B cell (primary cell): ENCODE data around the gene C20orf204. TPM values are rescaled to one million over a fixed set of nuclear protein-coding genes. Genes with fewer than 3 reads are reported as not detected.

Source experiments
- ATAC-seq: fragments of 200-7000 bp; cut with Tn5 transposase; one replicate; pipeline ENCODE4 v1.10.0; 2021; ENCODE audit warnings: low read depth, mild to moderate bottlenecking, moderate number of reproducible peaks, moderate library complexity
- CTCF ChIA-PET: fragments of 350-600 bp; sonication (Branson Sonifier 250); formaldehyde crosslinking; loops from one replicate; lab custom pipeline; 2021; ENCODE audit warnings: antibody characterized with exemption, inconsistent platforms; lab: Charles Lee
- POLR2A ChIA-PET: fragments of 350-600 bp; sonication (Branson Sonifier 250); formaldehyde crosslinking; loops from one replicate; lab custom pipeline; 2021; ENCODE audit warnings: antibody characterized with exemption; lab: Charles Lee
- DNase-seq: peaks from one replicate; pipeline ENCODE4 v3.0.0; 2013
- H2AFZ ChIP-seq: 2 replicates; pipeline ENCODE4 v1.6.1; 2012; ENCODE audit warnings: mild to moderate bottlenecking, low read depth, low read length; ENCODE audit not compliant: insufficient read depth, poor library complexity, severe bottlenecking
- H3K27ac ChIP-seq, 2 donors: 1 replicate in 1 of 2; 2 replicates in 1 of 2; pipeline ENCODE4 v1.5.1; 2012 to 2013; ENCODE audit warnings: low read length in 2 of 2, mild to moderate bottlenecking in 2 of 2, moderate library complexity in 1 of 2
- H3K27me3 ChIP-seq, 4 experiments: fragments of 200-600 bp in 1 of 4; sonication (generic) in 1 of 4; replicated peaks in 1 of 4; 1 replicate in 2 of 4; 2 replicates in 2 of 4; pipeline versions ENCODE4 v1.6.1 to v1.7.0; 2013 to 2016; ENCODE audit warnings: low read length in 3 of 4, mild to moderate bottlenecking in 2 of 4, mixed read lengths in 1 of 4, moderate library complexity in 1 of 4; ENCODE audit not compliant: insufficient read depth in 4 of 4, control insufficient read depth in 3 of 4; ENCODE audit errors: control extremely low read depth in 1 of 4
- H3K36me3 ChIP-seq, 2 experiments: replicated peaks in 1 of 2; 1 replicate in 1 of 2; 2 replicates in 1 of 2; pipeline versions ENCODE4 v1.6.1 to v1.7.1; 2013; ENCODE audit warnings: low read length in 1 of 2; ENCODE audit not compliant: insufficient read depth in 2 of 2, control insufficient read depth in 1 of 2; ENCODE audit errors: control extremely low read depth in 1 of 2, extremely low read depth in 1 of 2
- H3K4me1 ChIP-seq, 2 donors: fragments of 200-600 bp in 1 of 2; sonication (generic) in 1 of 2; 1 replicate in 1 of 2; 2 replicates in 1 of 2; pipeline versions ENCODE4 v1.5.1 to v1.6.1; 2013 to 2017; ENCODE audit warnings: low read length in 2 of 2; ENCODE audit not compliant: control insufficient read depth in 2 of 2, insufficient read depth in 2 of 2
- H3K4me2 ChIP-seq: replicated peaks from 2 replicates; pipeline ENCODE3; 2012; ENCODE audit warnings: mild to moderate bottlenecking, low read depth, low read length; ENCODE audit not compliant: poor library complexity, severe bottlenecking
- H3K4me3 ChIP-seq, 5 experiments: fragments of 200-600 bp in 1 of 5; sonication (generic) in 1 of 5; 1 replicate in 3 of 5; 2 replicates in 2 of 5; pipeline versions ENCODE4 v1.5.1 to v1.7.0; 2011 to 2016; ENCODE audit warnings: low read length in 4 of 5, mild to moderate bottlenecking in 4 of 5, low read depth in 2 of 5, control low read depth in 1 of 5, moderate library complexity in 1 of 5; ENCODE audit not compliant: insufficient read depth in 1 of 5; ENCODE audit errors: control extremely low read depth in 1 of 5, extremely low read depth in 1 of 5
- H3K79me2 ChIP-seq: fragments of 200-600 bp; sonication (generic); one replicate; pipeline ENCODE4 v1.6.0; 2016; ENCODE audit warnings: low read length; ENCODE audit not compliant: control insufficient read depth, insufficient read depth
- H3K9ac ChIP-seq: fragments of 200-600 bp; sonication (generic); 2 replicates; pipeline ENCODE4 v1.6.1; 2017; ENCODE audit warnings: mild to moderate bottlenecking, low read length, moderate library complexity
- H3K9me3 ChIP-seq, 3 donors: one replicate each; pipeline versions ENCODE4 v1.6.1 to v1.7.1; 2013; ENCODE audit warnings: low read length in 2 of 3; ENCODE audit not compliant: control insufficient read depth in 2 of 3, insufficient read depth in 1 of 3; ENCODE audit errors: control extremely low read depth in 1 of 3
- H4K20me1 ChIP-seq: 2 replicates; pipeline ENCODE4 v1.6.0; 2012; ENCODE audit warnings: mild to moderate bottlenecking, low read length; ENCODE audit not compliant: insufficient read depth, control insufficient read depth, poor library complexity, severe bottlenecking
- H3K27ac Mint-ChIP-seq: one replicate; pipeline ENCODE4 v1.8.0; 2021; ENCODE audit warnings: mixed read lengths
- H3K27me3 Mint-ChIP-seq: one replicate; pipeline ENCODE4 v1.8.0; 2021; ENCODE audit warnings: mixed read lengths
- H3K4me1 Mint-ChIP-seq: one replicate; pipeline ENCODE4 v1.8.0; 2021; ENCODE audit warnings: mixed read lengths
- H3K4me3 Mint-ChIP-seq: one replicate; pipeline ENCODE4 v1.8.0; 2021; ENCODE audit warnings: mixed read lengths
- H3K9me3 Mint-ChIP-seq: one replicate; pipeline ENCODE4 v1.8.0; 2022; ENCODE audit warnings: mixed read lengths; ENCODE audit not compliant: insufficient read depth
- EZH2 ChIP-seq: IDR thresholded peaks from 2 replicates; pipeline ENCODE4 v1.6.1; 2012; ENCODE audit warnings: borderline replicate concordance, low read depth, mild to moderate bottlenecking, moderate library complexity, low read length; ENCODE audit not compliant: insufficient read depth, poor library complexity, severe bottlenecking
- WGBS: methylation state at CpG from one replicate; pipeline ENCODE4 v1.1.5; 2013; ENCODE audit warnings: missing lambda C conversion rate; ENCODE audit not compliant: insufficient coverage; 5-methylcytosine and 5-hydroxymethylcytosine counted together
- intact Hi-C: fragments of 100-400 bp; cut with micrococcal nuclease; formaldehyde crosslinking; loops from one replicate; pipeline ENCODE4 v1.10.0; 2022
- polyA plus RNA-seq: library from polyadenylated mRNA; depleted of rRNA; stranded (reverse); fragments of >200 nt; gene quantifications from 2 replicates; pipeline ENCODE4 v1.2.3, GENCODE V29; 2012
- total RNA-seq, 2 donors: library from RNA; stranded (reverse); fragments of 120-200 nt in 1 of 2; gene quantifications; 1 replicate in 1 of 2; 2 replicates in 1 of 2; pipeline versions ENCODE4 v1.2.3 to v1.2.4, GENCODE V29; 2013 to 2022
- TF ChIP-seq, protein P1 (sequence below): fragments of 200-600 bp; IDR thresholded peaks from one replicate; pipeline ENCODE4 v1.8.0; 2022; ENCODE audit warnings: antibody characterized with exemption, mild to moderate bottlenecking

The C20orf204 gene
- total and polyA plus RNA-seq, 2 donors (not counting 1 experiment from before 2014, with no cell fraction given), result 0.24 to 2.5 TPM

DNA sequence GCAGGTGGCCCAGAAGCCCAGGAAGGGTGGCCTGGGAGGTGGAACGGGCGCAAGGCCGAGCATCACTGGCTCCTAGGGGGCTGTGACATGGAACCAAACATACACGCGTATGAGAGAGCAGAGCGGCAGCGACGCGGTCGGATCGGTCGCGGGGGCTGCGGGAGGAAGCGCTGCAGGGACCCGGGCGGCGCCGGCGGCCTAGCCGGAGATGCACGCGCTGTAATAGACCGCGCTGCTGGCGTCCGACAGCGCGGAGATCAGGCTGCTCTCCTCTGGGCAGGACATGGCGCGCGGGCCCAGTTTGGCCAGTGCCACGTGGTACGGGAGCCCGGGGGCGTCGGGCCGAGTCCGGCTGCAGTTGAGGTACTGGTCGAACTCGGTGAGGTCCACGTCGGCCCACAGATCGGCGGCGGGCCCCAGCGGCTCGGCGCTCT is 12.0 kb downstream of the C20orf204 start:
- H3K4me2 ChIP-seq, result peak overlapping the region; percentile 35
- DNase-seq, result no peak
- no peak for ATAC-seq
- POLR2A ChIA-PET, result interaction anchor here (0.6 kb wide), 1 partner anchor 522 kb away, joined by 3 read pairs; no protein-coding TSS in a partner anchor
- peaks cover 11% of the 10 kb centered on the region for H3K4me1 Mint-ChIP-seq
- H3K9me3 Mint-ChIP-seq, result no peaks in the 10 kb centered on the region
- no peaks in the 10 kb centered on the region for H4K20me1 ChIP-seq
- TF ChIP-seq, protein P1, sequence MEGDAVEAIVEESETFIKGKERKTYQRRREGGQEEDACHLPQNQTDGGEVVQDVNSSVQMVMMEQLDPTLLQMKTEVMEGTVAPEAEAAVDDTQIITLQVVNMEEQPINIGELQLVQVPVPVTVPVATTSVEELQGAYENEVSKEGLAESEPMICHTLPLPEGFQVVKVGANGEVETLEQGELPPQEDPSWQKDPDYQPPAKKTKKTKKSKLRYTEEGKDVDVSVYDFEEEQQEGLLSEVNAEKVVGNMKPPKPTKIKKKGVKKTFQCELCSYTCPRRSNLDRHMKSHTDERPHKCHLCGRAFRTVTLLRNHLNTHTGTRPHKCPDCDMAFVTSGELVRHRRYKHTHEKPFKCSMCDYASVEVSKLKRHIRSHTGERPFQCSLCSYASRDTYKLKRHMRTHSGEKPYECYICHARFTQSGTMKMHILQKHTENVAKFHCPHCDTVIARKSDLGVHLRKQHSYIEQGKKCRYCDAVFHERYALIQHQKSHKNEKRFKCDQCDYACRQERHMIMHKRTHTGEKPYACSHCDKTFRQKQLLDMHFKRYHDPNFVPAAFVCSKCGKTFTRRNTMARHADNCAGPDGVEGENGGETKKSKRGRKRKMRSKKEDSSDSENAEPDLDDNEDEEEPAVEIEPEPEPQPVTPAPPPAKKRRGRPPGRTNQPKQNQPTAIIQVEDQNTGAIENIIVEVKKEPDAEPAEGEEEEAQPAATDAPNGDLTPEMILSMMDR, result no peak
- TF ChIP-seq EZH2, result no peak
- H3K79me2 ChIP-seq, result no peaks in the 10 kb centered on the region
- no peak overlapping the region for H2AFZ ChIP-seq
- H3K36me3 ChIP-seq, result no peaks in the 10 kb centered on the region
- CTCF ChIA-PET, result no interaction called here
- no peak overlapping the region for H3K27ac ChIP-seq
- no peak overlapping the region for H3K9ac ChIP-seq
- peaks cover 0 to 10% (median 0%) of the 10 kb centered on the region in 3 donors for H3K9me3 ChIP-seq
- peaks cover 9 to 11% of the 10 kb centered on the region in 2 donors for H3K4me1 ChIP-seq
- H3K27ac Mint-ChIP-seq, result no peak overlapping the region
- H3K4me3 ChIP-seq, result no peak overlapping the region
- H3K27me3 Mint-ChIP-seq, result peaks cover 39% of the 10 kb centered on the region
- WGBS, result 66% methylated on average over 49 of the region's 49 CpGs
- intact Hi-C loops, result no loop called here
- peaks cover 0 to 55% (median 23%) of the 10 kb centered on the region in 4 experiments for H3K27me3 ChIP-seq
- peak overlapping the region; percentile 7 for H3K4me3 Mint-ChIP-seq

DNA sequence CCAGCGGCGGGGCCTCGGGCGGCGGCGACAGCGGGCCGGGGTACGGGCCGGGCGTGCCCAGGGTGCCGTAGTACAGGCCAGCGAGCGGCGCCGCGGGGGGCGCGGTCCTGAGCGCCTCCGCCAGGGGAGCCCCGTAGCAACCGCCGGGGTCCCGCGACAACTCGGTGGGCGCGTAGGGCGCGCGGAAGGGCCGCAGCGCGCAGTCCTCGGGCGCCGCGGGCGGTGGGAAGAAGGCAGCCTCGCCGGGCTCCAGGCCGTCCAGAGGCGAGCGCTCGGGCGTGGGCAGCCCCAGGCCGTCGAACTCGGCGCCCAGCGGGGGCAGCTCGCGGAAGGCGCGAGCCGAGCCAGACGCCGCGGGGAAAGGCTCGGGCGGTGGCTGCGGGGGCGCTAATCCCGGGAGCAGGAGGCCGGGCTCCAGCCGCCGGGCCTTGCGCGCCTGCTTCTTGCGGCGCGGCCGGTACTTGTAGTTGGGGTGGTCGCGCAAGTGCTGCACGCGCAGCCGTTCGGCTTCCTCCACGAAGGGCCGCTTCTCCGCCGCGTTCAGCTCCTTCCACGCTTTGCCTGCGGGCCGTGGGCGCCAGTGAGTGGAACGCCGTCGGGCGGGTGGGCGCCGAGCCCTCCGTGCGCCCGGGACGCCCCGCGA is 12.5 kb downstream of the C20orf204 start:
- ChIA-PET POLR2A (no interaction called here), CTCF (interaction anchor here (1.0 kb wide), 1 partner anchor 10 kb away, joined by 3 read pairs; no protein-coding TSS in a partner anchor)
- TF ChIP-seq, protein P1, result no peak
- no peak for TF ChIP-seq EZH2
- Histone ChIP-seq H3K4me2 (peak overlapping the region; percentile 35), H3K9me3 (peaks cover 0 to 10% (median 0%) of the 10 kb centered on the region in 3 donors), H2AFZ (no peak overlapping the region), H3K4me3 (no peak overlapping the region), H3K79me2 (no peaks in the 10 kb centered on the region), H4K20me1 (no peaks in the 10 kb centered on the region), H3K4me1 (peaks cover 9 to 11% of the 10 kb centered on the region in 2 donors), H3K9ac (no peak overlapping the region), H3K27me3 (peaks cover 0 to 59% (median 24%) of the 10 kb centered on the region in 4 experiments), H3K36me3 (no peaks in the 10 kb centered on the region), H3K27ac (no peak overlapping the region)
- DNase-seq (no peak), ATAC-seq (no peak)
- no peak overlapping the region for H3K27ac Mint-ChIP-seq
- H3K4me3 Mint-ChIP-seq, result no peak overlapping the region
- H3K9me3 Mint-ChIP-seq, result no peaks in the 10 kb centered on the region
- intact Hi-C loops, result no loop called here
- H3K27me3 Mint-ChIP-seq, result peaks cover 42% of the 10 kb centered on the region
- WGBS, result 35% methylated on average over 90 of the region's 101 CpGs
- peaks cover 8% of the 10 kb centered on the region for H3K4me1 Mint-ChIP-seq
